GM10847 (cell line): ENCODE results near the gene MAPRE3.

Experiments
- POLR2A ChIP-seq: IDR thresholded peaks from 2 replicates; pipeline ENCODE4 v1.6.1; 2011; ENCODE audit not compliant: insufficient read length; ENCODE audit errors: extremely low read depth

The MAPRE3 gene

DNA sequence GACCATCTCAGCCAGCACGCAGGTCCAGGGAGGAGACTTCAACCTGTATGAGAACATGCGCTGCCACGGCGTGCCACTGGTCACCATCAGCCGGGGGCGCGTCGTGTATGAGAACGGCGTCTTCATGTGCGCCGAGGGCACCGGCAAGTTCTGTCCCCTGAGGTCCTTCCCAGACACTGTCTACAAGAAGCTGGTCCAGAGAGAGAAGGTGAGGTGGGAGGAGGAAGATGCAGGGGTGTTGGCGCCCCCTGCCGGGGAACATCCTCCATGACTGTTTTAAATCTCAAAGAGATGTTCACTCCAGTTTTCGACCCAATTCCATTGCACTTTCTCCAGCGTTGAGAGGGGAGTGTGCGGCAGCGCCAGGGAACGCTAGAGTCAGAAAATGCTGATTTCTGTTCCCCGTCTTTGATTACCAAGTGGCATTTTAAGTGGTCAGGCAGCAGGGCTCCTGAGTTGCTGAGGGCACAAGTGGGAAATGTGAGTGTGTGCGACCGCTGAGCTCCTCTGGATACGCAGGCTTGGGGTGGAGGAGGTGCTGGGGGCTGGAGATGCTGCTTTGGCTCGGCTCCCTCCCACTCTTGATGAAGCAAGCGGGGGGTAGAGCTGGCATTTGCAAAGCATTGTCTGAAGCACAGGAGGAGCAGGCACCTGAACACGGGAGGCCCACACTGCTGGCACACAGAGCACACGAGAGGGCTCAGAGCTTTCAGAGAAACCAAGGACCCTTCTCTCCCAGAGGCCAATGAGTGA lies 27.7 kb upstream of the MAPRE3 start:
- no peak for TF ChIP-seq POLR2A

DNA sequence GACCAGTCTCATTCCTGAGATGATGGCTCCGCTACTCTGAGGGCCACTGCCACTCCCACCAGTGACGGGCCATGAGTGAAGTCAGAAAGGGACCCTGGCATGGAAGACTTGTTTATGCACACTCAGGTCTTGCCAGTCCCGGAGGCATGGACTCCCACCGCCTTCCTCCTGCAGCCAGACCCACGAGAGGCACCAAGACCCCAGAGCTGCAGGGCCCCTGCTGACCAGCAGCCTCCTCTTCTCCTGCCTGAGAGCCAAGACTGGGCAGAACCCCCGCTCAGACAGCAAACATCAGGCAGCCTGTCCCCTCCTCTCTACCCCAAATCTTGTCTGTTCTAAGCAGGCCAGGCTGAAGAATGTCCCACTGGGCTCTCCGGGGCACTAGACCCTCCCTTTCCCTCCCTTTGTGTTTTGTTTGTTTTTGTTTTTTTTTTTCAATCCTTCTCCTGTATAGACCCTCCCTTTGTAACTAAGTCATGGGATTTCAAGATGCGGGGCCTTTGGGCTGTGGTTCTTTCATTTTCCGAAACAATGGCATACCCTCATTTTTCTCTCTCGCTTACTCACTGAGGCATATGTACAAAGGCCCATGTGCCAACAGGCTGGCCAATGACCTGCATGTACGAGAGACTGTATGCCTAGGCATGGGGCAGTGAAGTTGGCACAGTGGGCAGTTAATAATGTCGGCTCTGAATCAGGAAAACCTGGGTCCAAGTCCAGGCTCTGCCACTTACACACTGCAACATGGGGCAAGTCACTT lies 24.3 kb upstream of the MAPRE3 start:
- TF ChIP-seq POLR2A, result no peak

GRCh38 chr2:26946841-26947784 lies 23.3 kb upstream of the MAPRE3 start:
- no peak for TF ChIP-seq POLR2A

- no peak for TF ChIP-seq POLR2A
Measured at GRCh38 chr2:26948800-26949199, 21.6 kb upstream of the MAPRE3 start.

- no peak for TF ChIP-seq POLR2A
Measured at GRCh38 chr2:26950246-26950645, 20.2 kb upstream of the MAPRE3 start.

DNA sequence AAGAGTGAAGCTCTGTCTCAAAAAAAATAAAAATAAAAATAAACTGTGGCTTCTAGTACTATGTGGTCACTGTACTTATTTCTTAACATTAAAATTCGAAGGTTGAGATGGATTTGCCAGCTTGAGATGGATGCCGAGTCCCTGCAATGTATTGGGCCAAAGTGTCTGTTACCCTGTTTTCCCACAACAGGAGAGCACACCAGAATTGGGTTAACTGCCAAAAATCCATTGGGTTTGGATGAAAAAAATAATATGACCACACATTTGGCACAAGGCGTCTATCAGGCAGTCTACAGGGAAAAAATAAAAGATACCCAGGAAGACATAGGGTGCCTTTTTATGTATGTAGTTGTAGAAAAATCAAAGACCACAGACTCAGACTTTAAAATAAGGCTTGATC lies 19.2 kb upstream of the MAPRE3 start:
- TF ChIP-seq POLR2A, result no peak

DNA sequence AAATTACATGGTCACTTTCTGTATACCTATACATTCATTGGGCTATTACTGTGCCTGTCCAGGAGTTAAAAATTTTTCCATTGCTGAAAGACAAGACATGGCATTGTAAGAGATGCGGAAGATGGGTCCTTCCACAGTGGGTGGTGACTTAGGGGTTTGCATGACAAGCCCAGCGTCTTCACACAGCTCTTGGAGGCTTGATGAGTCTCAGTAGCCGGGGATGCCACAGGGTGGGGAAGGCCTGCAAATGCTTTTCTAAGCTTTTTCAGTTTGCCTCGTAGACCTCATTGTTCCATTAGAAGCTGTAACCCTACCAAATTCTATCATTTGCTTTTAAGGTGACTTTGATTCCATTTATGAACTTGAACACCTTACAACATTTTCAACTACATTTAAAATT lies 18.1 kb upstream of the MAPRE3 start:
- no peak for TF ChIP-seq POLR2A

GRCh38 chr2:26954135-26954534 lies 16.3 kb upstream of the MAPRE3 start:
- TF ChIP-seq POLR2A, result no peak

GRCh38 chr2:26957041-26957440 lies 13.4 kb upstream of the MAPRE3 start:
- no peak for TF ChIP-seq POLR2A

GRCh38 chr2:26957534-26957933 lies 12.9 kb upstream of the MAPRE3 start:
- no peak for TF ChIP-seq POLR2A

- TF ChIP-seq POLR2A, result no peak
Measured at GRCh38 chr2:26959331-26959730, 11.1 kb upstream of the MAPRE3 start.

GRCh38 chr2:26964446-26965130 lies 5.8 kb upstream of the MAPRE3 start:
- TF ChIP-seq POLR2A, result no peak

DNA sequence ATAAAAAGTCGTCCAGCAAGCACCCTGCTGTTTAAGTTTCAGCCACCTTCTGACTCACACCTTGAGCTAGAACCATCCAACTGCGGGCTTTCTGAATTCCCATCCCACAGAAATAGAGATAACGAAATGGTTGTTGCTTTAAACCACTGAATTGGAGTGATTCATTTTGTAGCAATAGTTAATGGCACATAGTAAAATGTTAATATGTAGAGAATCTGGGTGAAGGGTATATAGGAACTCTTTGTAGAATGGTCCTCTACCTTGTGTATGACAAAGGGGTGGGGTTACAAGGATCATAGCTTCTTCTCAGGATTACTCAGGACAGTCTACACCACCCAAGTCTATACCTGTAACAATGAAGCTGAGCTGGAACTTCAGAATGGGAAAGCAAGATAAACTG lies 2.4 kb upstream of the MAPRE3 start:
- no peak for TF ChIP-seq POLR2A

DNA sequence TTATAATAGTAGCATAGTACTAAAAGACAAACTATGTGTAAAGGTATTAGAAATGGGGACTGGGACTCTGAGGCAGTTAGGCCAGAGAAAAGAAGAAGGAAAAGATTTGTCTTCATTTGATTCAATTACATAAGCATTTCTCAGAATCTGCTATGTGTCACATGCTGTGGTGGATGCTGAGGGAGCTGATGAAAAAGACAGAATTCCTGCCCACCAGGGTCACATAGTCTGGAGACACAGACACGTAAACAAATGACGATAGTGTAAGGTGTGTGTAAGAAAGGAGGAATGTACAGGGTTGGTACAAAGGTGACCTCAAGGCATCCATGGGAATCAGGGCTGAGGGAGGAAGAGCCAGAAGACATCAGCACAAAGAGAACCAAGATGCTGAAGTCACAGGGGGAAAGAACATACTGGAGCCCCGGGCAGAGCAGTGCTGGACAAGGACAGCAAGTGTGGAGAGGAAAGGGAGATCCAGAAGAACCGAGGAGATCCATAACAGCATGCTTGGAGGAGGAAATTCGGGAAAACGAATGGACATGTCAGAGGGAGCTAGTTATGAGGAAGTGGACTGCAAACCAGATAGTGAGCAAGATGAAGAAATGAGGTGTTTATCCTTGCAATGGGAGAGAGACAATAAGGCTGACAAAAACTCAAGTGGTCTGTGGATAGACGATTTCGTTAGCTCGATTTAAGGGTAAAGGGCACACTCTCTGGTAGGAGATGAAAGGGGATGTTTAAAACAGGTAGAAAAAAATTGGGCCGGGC lies 1.2 kb upstream of the MAPRE3 start:
- no peak for TF ChIP-seq POLR2A

DNA sequence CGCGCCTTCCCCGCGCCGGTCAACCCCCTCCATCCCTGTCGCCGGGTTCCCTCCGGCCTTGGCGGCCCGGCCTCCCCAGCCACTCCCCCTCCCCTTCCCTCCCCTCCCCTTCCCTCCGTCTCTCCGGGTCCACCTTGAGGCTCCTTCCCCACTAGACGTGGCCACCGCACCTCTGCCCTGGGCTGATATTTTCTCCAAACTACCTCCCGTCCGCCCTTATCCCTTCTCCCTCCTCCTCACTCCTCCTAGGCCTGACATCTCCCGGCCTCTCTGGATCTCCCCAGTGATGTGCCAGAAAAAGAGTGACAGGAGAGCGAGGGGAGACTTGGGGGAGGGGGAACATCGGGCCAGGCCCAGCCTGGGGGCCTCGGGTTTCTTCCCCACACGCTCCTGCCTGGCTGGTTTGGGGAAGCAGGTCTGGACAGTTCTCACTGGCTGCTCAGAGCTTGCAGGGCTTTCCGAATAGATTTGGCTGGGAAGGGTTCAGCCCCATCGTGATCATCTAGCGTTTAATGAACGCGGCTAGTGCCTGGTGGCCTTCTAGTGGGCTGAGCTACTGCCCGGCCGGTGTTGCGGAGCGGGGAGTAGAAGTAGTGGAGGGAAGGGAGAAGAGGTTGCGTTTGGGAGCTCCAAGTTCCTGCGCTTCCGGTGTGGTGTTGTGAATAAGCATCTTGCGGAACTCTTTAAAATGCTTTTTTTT lies 641 bp downstream of the MAPRE3 start:
- TF ChIP-seq POLR2A, result no peak
